Ammon's horn (tissue), 1 donor: ENCODE results near the gene P4HA2.
A peak's percentile ranks its signal among the peaks of the same experiment; 100 is the strongest.

Experiments
- DNase-seq: peaks from one replicate; pipeline ENCODE4 v3.0.0-alpha.2; 2016; ENCODE audit warnings: low spot score

The P4HA2 gene

GRCh38 chr5:132250547-132250946 lies 22.9 kb upstream of the P4HA2 start:
- DNase-seq, result no peak

GRCh38 chr5:132246806-132247205 lies 19.2 kb upstream of the P4HA2 start:
- DNase-seq, result no peak

GRCh38 chr5:132245593-132245992 lies 17.9 kb upstream of the P4HA2 start:
- DNase-seq, result no peak

- no peak for DNase-seq
Observed at GRCh38 chr5:132243366-132243977, 15.8 kb upstream of the P4HA2 start.

DNA sequence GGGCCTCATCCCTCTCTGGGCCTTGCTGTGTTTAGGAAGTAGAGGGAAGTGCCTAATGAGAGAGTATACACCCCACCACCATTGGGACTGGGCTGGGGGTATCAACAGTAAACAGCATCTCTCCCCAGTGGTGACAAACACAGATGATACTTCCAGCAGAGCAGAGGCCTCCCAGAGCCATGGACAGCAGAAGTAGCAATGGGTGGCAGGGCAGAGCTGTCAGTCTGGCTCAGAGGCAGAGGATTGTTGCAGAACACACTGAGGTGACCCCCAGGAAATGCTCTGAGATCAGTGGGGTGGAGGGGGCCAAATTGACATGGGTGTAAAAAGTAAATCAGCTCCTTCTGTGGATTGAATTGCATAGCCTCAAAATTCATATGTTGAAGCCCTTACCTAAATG lies 12.1 kb upstream of the P4HA2 start:
- DNase-seq, result no peak

DNA sequence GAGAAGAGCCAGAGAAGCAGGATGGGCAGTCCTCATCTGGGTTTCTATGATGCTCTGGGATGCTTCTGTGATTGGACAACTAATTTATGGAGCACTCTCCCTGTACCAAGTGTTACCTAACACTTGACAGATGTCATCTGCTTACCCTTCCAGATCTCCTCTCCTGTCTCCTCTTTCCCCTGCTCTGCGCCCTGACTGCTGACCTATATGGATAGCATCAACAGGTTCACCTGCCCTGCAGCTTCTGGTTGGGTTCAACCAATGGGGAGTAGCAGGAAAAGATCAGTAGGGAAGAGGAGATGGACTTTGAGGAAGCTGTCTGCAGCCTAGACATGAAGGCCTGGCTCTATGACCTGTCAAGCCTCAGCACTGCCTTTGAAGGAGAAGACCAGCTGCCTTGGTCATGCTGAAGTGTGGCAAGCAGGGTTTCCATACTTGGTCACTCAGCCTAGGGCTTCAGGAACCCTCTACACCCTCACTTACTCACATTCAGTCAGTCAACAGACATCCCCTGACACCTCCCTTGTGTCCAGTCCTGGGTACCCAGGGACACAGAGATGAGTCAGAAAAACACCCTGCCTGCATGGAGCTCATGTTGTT lies 11.3 kb upstream of the P4HA2 start:
- DNase-seq, result no peak

DNA sequence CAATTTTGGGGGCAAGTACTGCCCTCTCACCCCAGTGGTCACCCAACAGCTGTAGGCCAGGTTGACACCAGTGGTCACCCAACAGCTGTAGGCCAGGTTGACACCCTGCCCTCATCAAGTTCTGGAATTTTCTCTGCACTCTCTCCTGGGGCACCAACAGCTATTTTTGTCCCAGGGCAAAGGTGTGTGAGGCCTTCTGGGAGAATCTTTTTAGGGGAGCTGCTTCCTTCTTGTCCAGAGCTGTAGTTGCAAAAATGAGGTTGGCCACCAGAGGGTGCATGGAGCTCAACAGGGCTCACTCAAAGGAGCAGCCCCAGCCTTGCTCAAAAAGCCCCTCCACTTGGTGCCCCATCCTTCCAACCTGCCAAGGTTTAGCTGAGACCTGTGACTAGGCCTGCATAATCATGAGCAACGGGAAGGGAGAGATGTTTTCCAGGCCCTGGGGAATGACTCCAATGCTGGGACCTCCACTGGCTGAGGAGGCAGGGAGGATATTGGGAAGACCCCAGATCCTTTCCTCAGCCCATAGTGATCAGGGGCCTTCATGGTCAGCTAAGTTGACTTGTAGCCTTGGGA lies 10.6 kb upstream of the P4HA2 start:
- peak; percentile 73 for DNase-seq

DNA sequence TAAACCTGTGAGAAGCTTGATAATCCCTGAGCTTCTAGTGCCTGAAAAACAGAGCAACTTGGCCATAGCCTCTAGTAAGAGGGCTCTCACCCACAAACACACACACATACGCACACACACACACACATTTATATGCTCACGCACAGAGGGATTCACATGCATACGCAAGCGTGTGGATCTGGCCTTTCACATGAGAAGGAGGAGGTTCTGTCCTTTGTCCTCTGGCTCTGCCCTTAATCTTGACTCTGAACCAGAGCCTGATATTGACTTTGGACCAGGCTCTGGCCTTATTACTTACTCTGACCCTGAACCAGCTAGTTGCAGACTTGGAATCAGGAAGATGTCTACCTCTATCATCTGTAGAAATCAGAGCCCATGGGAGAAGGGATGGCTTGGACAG lies 10.0 kb upstream of the P4HA2 start:
- no peak for DNase-seq

DNA sequence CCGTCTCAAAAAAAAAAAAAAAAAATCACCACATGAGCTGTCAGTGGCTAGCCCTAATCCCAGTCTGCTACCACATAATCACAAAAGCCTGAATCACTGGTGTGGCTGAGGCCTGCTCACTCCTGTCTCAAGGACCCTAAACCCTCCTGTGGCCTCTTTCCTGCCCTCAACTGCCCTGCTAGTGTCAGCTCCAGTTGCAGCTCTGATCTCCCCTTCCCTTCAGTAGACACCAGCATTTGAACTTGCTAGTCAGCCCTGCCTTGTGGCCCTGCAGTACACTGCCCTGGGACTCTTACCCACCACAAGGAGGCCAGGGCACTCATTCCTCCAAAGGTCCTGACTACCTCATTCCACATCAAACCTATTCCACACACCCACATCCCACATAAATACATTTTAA lies 9.5 kb upstream of the P4HA2 start:
- no peak for DNase-seq

- DNase-seq, result no peak
Observed at GRCh38 chr5:132235340-132235739, 7.7 kb upstream of the P4HA2 start.

- no peak for DNase-seq
Observed at GRCh38 chr5:132234684-132235062, 7.0 kb upstream of the P4HA2 start.

DNA sequence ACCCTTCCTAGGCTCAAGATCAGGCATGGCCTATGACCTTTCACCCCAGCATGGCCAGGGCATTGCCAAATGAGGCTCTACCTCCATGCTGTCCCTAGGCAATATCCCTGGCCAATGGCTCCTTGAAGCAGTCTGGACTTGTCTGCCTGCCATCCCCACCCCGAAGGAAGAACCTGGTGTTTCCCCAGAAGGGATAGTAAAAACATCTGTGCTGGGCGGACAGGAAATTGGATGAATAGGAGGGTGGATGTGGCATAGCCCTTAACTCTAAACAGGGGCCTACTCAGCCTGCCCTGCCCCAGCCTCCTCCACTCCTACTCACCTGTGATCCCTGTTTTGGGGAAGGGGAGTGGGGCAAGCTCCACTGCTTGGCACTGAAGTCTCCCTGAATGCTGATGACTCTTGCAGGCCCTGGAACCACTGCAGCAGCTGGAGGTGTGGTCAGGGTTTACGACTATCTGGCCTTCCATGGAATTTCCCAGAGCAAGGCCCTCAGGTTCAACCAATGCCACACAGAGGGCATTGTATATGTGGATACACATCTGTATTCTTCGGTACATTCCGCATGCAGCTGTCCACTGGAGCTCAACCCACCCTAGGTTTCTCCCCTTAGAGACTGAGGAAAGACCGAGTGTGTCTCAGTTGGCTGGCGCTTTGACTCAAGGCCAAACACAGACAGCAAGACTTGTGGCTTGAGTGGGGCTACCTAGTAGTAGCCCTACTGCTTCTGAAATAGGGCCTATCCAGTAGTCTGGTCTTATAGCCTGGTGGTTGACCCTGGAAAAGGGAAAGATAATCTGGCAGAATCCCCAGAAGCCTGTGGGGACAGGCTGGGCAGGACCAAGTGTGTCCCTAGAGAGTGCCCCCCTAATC lies 6.4 kb upstream of the P4HA2 start:
- no peak for DNase-seq

GRCh38 chr5:132233081-132233480 lies 5.4 kb upstream of the P4HA2 start:
- DNase-seq, result no peak

- no peak for DNase-seq
Observed at GRCh38 chr5:132232465-132232864, 4.8 kb upstream of the P4HA2 start.

DNA sequence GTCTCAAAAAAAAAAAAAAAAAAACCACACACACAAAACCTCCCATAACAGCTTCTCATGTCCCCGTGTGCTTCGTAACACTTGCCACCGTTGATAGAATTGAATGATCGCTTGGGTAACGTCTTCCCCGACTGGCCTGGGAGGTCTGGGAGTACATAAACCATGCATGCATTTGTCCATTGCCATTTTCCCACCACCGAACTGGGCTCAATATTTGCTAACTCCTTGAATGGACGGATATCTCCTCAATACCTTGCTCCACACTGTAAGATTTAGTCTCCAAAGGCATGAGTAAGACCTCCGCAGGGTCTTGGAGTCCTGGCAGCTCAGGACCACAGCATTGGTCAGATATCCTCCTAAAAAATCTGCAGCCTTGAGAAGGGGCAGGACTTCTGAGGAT lies 3.2 kb upstream of the P4HA2 start:
- no peak for DNase-seq

GRCh38 chr5:132229236-132229635 lies 1.6 kb upstream of the P4HA2 start:
- DNase-seq, result no peak

DNA sequence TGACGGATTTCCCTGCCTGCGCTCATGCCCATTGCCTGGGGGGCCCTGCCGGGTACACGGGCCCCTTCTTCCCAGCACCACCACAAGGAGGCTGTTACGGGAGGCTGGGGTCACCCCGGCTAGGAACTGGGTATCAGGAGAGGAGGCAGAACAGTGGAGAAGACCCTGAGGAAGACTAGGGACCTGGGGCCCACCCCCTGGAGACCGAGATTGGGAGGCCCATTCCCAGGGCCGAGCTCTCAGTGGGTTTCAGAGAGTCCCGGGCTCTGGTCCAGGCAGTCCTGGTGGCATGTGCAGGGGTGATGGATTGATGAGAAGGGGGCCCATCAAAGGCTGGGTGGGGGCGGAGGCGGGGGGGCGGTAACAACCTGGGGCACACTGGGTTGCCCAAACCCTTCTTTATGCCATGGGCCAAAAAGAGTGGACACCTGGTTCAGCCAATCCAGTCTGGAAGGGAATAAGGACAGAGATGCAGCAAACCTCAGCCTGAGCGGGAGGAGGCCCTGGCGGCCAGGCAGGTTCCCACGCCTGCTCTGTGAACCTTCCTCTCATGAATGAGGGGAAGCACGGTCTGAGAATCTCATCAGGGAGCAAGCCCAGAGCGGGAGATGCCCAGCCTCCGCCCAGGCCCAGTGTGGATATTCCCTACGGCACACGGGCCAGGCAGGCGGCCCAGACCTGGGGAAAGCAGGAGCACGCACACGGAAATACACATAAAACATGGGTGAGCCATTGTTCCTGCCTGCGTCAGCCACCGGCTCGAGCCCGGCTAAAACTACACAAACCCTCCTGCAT lies 785 bp upstream of the P4HA2 start:
- no peak for DNase-seq

DNA sequence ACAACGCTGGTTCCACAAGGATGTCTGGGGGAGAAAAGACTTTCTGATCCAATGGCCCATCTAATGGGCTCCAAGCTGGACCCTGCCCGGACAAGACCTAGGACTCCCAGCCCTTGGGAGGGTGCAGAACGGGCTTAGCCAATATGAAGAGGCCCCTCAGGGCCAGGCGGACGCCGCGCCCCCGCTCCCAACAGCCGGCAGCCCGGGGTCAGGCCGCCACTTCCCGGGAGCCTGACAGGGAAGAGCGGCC lies 493 bp downstream of the P4HA2 start:
- no peak for DNase-seq

GRCh38 chr5:132226516-132227234 lies 978 bp downstream of the P4HA2 start:
- DNase-seq, result no peak

- DNase-seq, result peak; percentile 52
Observed at GRCh38 chr5:132225165-132226032, 2.3 kb downstream of the P4HA2 start.

DNA sequence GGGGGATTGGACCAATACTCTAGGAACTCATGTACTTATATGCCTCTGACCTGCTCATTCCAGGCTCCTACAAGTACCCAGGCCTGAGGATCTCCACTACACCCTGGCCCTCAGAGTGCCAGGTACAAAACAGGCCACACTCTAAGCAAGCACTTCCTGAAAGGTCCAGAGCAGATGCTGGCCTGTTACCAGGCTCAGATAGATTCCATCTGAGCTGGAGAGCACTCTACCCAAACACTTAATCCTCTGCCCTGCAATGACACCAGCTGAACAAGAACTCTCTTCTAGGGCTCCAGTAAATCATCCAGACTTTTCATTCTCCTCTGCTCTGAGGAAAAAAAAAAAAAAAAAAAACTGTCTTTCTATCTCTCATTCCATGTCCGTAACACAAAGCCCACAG lies 2.9 kb downstream of the P4HA2 start:
- no peak for DNase-seq
